GM18861 (cell line): ENCODE results near the gene ARHGEF9.
"Not testable (repeated sequence)": the region's sequence is repeated elsewhere in the genome, so short reads cannot be mapped to it uniquely, and the experiment has no call there.

Source experiments
- ATAC-seq: cut with Tn5 transposase; IDR thresholded peaks from one replicate; pipeline ENCODE4 v1.9.1; 2021; ENCODE audit not compliant: unreplicated experiment

Gene ARHGEF9

GRCh38 chrX:63784902-63785707, at the start of gene ARHGEF9:
ARHGEF9 (minus strand) TSS chrX:63785214; CDS start chrX:63785145, 69 bp downstream.
- ATAC-seq, result no peak

DNA sequence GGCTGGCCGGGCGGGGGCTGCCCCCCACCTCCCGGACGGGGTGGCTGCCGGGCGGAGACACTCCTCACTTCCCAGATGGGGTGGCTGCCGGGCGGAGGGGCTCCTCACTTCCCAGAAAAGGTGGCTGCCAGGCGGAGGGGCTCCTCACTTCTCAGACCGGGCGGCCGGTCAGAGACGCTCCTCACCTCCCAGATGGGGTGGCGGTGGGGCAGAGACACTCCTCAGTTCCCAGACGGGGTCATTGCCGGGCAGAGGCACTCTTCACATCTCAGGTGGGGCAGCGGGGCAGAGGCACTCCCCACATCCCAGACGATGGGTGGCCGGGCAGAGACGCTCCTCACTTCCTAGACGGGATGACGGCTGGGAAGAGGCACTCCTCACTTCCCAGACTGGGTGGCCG, 40.4 kb upstream of the ARHGEF9 start:
- not testable (repeated sequence) for ATAC-seq

- no peak for ATAC-seq
Observed at GRCh38 chrX:63818156-63818555, 33.1 kb upstream of the ARHGEF9 start.

DNA sequence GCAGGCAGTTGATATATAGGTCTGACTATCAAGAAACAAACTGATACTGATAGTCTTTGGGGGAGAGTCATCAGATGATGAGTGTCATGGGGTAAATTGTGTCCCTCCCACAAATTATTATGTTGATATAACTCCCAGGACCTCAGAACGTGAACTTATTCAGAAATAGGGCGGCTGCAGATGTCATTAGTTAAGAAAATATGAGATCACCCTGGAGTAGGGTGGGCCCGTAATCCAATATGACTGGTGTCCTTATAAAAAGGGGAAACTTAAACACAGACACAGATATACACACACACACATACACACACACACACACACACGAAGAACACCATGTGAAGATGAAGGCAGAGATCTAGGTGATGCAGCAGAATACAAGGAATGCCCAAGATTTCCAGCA, 32.7 kb upstream of the ARHGEF9 start:
- ATAC-seq, result no peak

DNA sequence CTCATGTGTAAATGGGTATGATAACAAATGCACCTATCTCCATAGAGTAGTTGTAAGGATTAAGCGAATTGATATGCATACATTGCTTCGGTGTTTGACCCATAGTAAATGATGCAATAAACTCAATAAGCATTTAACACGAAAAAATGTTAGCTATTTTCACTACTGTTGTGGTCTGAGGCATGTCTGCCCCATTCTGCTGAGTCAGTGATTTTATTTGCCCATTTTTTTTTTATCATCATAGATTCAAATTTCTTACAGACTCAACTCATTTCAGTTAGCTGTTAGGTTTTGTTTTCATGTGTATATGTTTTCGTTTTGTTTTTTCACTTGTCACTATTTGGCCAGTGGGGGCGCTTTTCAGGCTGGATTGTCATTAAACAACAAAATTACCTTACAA, 27.8 kb upstream of the ARHGEF9 start:
- no peak for ATAC-seq

GRCh38 chrX:63810746-63811145, 25.7 kb upstream of the ARHGEF9 start:
- ATAC-seq, result no peak

GRCh38 chrX:63809173-63809572, 24.2 kb upstream of the ARHGEF9 start:
- ATAC-seq, result no peak

- not testable (repeated sequence) for ATAC-seq
Observed at GRCh38 chrX:63795406-63795805, 10.4 kb upstream of the ARHGEF9 start.

GRCh38 chrX:63785708-63786040, 660 bp upstream of the ARHGEF9 start:
- ATAC-seq, result no peak

- ATAC-seq, result no peak
Observed at GRCh38 chrX:63784346-63784901, 590 bp downstream of the ARHGEF9 start.

DNA sequence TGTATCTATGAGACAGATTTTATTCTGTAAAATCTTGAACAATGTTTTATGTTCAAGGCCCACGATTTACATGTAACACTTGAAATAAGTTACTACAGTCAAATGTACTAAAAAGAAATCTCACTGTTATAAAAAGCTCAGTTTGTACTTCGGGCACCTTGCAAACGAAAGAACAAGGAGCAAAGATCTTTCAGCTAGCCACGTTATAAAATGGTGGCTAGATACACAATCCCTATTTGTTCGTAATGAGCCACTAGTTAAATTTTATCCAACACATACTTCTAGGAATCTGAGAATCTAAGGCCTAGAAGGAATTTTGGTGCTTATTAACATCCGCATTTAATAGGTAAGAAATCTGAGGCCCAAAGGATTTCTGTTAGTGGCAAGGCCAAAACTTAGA, 2.5 kb downstream of the ARHGEF9 start:
- no peak for ATAC-seq

DNA sequence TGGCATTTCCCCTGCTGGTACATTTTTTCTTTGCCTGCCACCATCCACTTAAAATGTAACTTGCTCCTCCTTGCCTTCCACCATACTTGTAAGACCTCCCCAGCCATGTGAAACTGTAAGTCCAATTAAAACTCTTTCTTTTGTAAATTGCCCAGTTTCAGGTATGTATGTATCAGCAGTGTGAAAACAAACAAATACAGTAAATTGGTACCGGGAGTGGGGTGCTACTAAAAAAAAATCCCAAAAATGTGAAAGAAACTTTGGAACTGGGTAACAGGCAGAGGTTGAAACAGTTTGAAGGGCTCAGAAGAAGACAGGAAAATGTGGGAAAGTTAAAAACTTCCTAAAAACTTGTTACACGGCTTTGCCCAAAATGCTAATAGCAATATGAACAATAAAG, 16.3 kb downstream of the ARHGEF9 start:
- no peak for ATAC-seq

DNA sequence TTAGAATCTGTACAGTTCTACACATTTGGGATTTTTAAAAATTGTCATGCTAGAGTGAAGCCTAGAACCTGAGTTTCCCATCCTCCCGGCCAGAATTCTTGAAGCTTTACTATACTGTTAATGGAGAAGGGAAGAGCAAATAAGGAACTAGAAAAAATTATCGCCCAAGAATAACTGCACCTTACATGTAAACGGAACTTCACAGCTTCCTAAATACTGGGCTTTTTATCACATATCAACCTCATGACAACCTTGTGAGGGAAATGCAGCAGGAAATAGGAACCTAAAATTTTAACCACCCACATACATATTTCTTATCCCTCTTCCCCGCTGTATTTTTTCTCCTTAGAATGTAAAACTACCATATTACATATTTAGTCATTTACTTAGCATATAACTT, 19.3 kb downstream of the ARHGEF9 start:
- ATAC-seq, result no peak

DNA sequence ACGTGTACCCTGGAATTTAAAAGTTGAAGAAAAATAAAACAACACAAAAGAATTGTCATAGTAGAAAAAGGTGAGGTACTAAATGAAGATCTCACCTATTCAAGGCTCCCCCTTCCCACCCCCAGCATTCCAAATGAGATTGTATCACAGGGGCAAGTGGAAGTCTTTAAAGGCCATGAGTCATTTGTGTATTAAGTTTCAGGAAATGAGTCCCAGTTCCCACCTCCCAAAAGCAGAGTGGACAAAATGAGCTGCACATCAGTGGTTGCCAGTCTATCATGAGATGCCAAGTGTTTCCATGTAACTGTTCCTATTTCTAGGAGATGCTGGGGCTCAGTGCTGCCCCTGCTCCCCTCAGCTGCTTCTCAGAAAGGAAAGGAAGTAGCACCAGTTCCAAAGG, 20.1 kb downstream of the ARHGEF9 start:
- no peak for ATAC-seq

DNA sequence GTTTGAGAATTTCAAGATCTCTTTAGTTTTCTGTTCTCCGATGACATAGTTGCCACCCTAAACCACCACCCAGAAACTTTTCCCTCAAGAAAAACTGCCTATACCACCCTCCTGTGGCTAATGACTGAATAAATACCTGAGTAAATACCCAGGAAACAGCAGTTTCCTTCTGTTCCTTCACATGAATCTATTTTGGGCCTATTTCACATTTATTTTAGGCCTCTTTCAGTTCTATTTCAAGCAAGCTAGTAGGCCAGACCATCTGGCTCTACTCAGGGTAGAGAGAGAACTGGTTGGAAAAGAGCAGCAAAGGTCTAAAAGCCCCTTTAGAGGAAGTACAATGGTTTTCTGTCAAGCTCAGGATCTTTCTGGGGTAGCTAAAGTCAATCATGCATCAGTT, 23.4 kb downstream of the ARHGEF9 start:
- ATAC-seq, result peak; percentile 64

- ATAC-seq, result no peak
Observed at GRCh38 chrX:63758011-63758410, 27.0 kb downstream of the ARHGEF9 start.

DNA sequence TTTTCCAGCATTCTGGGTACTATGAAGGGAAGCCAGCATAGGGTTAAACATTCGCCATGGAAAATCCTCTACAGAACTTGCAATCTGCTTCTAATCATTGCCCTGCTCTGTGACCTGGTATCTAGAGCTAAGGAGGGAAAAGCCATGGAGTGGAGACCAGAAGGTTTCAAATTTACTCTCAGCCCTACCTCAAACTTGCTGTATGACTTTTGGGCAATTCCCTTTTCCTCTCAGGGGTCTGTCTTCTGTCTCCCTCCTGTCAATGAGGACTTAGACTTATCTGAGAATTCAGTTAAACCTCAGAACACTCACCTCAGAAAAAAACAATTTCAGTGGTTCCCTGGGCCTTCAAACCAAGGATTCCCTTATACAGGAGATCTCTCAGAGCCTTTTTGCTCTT, 29.1 kb downstream of the ARHGEF9 start:
- no peak for ATAC-seq

- ATAC-seq, result peak; percentile 97
Observed at GRCh38 chrX:63754860-63755579, 30.0 kb downstream of the ARHGEF9 start.

GRCh38 chrX:63754136-63754859, 30.7 kb downstream of the ARHGEF9 start:
- no peak for ATAC-seq

GRCh38 chrX:63751481-63751880, 33.5 kb downstream of the ARHGEF9 start:
- ATAC-seq, result no peak

DNA sequence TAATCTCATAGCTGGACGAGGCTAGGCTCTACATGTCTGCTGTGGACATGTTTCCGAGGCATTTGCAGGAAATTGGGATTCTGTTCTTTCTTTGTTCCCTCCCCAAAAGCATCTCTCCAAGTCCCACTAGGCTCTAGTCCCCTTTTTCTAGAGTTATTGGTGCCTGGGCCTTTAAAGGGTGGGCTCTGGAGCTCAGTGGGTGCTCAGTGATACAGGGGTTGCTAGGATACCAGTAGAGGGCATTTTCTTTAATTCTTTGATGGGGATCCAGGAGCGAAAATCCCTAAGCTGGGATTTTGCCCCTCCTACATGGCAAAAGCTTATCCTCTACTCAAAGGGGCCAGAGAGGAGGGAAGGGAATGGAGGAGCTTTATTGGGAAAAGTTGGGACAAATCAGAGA, 34.2 kb downstream of the ARHGEF9 start:
- ATAC-seq, result no peak

- no peak for ATAC-seq
Observed at GRCh38 chrX:63747331-63747730, 37.7 kb downstream of the ARHGEF9 start.
